HG02981 (cell line): ENCODE data around the gene TAGLN.

Experiments used
- ATAC-seq: cut with Tn5 transposase; IDR thresholded peaks from one replicate; pipeline ENCODE4 v1.9.1; 2021; ENCODE audit warnings: mild to moderate bottlenecking, moderate library complexity; ENCODE audit not compliant: unreplicated experiment

The TAGLN gene

GRCh38 chr11:117199053-117199915, at the start of gene TAGLN:
TAGLN (plus strand) TSS chr11:117199370; CDS start chr11:117203014, 3,644 bp downstream.
- ATAC-seq, result no peak

- no peak for ATAC-seq
Observed at GRCh38 chr11:117152066-117152465, 47.1 kb upstream of the TAGLN start.

GRCh38 chr11:117154468-117154867, 44.7 kb upstream of the TAGLN start:
- no peak for ATAC-seq

GRCh38 chr11:117157507-117157906, 41.7 kb upstream of the TAGLN start:
- ATAC-seq, result no peak

GRCh38 chr11:117159892-117160291, 39.3 kb upstream of the TAGLN start:
- ATAC-seq, result no peak

GRCh38 chr11:117160826-117161225, 38.3 kb upstream of the TAGLN start:
- ATAC-seq, result peak; percentile 54

- ATAC-seq, result no peak
Observed at GRCh38 chr11:117166491-117166890, 32.7 kb upstream of the TAGLN start.

GRCh38 chr11:117169736-117170135, 29.4 kb upstream of the TAGLN start:
- no peak for ATAC-seq

GRCh38 chr11:117170210-117170609, 29.0 kb upstream of the TAGLN start:
- no peak for ATAC-seq

GRCh38 chr11:117171007-117171403, 28.2 kb upstream of the TAGLN start:
- ATAC-seq, result no peak

- ATAC-seq, result no peak
Observed at GRCh38 chr11:117171404-117172061, 27.6 kb upstream of the TAGLN start.

- no peak for ATAC-seq
Observed at GRCh38 chr11:117172724-117173421, 26.3 kb upstream of the TAGLN start.

GRCh38 chr11:117175104-117175503, 24.1 kb upstream of the TAGLN start:
- ATAC-seq, result no peak

GRCh38 chr11:117175781-117176180, 23.4 kb upstream of the TAGLN start:
- ATAC-seq, result no peak

- no peak for ATAC-seq
Observed at GRCh38 chr11:117176186-117176585, 23.0 kb upstream of the TAGLN start.

GRCh38 chr11:117177534-117178209, 21.5 kb upstream of the TAGLN start:
- ATAC-seq, result no peak

- peak; percentile 89 for ATAC-seq
Observed at GRCh38 chr11:117178210-117179034, 20.7 kb upstream of the TAGLN start, which contains the start of gene SIDT2. SIDT2 (plus strand) TSS chr11:117178743; CDS start chr11:117179264, 521 bp downstream.

GRCh38 chr11:117179048-117179999, 19.8 kb upstream of the TAGLN start:
- peak; percentile 24 for ATAC-seq

GRCh38 chr11:117180020-117180419, 19.1 kb upstream of the TAGLN start:
- no peak for ATAC-seq
